MV-4-11 (cell line): Measurements from ENCODE around the gene ITGA11.
A peak's percentile ranks its signal among the peaks of the same experiment; 100 is the strongest.

Source experiments
- DNase-seq: peaks from one replicate; lab custom pipeline; 2025; lab: John Stamatoyannopoulos, UW

The ITGA11 gene

GRCh38 chr15:68289621-68290352, 142.2 kb downstream of the ITGA11 start:
- DNase-seq, result no peak

DNA sequence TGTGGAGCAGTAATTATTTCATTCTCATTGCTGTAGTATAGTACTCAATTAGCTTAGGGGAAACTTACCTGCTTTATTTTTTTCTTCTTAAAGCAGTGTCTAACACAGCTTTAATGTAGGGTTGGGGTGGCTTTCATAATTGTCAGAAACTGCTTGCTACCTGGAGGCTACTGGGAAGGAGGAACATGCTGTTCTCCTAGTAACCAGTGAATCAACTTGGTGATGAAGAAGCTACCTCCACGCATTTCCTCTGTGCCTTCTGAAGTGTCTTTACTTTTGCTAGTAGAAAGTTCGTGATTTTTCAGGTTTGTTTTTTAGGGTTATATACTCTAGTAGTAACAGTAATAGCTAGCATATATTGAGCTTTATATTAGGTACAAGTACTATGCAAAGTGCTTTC, 142.9 kb downstream of the ITGA11 start:
- no peak for DNase-seq

DNA sequence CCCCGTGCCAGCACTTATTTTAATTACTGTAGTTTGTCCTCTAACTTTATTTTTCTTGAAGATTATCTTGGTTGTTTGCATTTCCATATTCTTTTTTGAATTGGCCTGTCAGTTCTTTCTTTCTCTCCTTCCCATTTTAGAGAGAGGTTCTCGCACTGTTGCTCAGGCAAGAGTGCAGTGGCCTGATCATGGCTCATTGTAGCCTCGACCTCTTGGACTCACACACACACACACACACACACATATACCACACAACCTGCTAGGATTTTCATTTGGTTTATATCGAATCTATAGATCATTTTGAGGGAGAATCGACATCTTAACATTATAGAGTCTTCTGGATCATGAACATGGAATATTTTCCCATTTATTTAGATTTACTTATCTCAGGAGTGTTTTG, 145.7 kb downstream of the ITGA11 start:
- no peak for DNase-seq

- peak; percentile 76 for DNase-seq
These were observed 146.5 kb downstream of the ITGA11 start for GRCh38 chr15:68285259-68285980.

DNA sequence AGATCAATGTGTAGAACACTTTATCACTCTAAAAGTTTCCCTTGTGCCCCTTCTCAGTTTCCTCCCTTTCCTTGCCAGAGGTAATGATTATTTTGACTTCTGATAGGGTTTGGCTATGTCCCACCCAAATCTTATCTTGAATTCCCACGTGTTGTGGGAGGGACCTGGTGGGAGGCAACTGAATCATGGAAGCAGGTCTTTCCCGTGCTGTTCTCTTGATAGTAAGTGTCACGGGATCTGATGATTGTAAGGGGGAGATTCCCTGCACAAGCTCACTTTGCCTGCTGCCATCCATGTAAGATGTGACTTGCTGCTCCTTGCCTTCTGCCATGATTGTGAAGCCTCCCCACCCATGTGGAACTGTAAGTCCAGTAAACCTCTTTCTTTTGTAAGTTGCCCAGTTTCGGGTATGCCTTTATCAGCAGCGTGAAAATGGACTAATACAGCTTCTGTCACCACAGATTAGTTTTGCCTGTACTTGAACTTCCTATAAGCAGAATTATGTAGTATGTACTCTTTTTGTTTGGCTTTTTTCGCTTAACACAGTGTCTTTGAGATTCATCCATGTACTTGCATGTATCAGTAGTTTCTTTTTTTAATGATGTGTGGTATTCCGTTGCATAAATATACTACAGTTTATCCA, 147.2 kb downstream of the ITGA11 start:
- DNase-seq, result peak; percentile 37

DNA sequence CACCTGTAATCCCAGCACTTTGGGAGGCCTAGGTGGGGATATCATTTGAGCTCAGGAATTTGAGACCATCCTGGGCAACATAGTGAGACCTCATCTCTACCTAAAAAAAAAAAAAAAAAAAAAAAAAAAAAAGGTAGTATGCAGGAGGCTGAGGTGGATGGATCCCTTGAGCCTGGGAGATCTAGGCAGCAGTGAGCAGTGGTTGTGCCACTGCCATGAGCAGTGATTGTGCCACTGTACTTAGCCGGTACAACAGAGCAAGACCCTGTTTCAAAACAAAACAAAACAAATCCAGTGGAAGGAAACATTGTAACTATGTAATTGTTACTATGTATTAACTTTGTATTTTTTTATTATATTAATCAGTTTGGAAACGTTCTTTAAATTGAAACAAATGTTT, 148.6 kb downstream of the ITGA11 start:
- no peak for DNase-seq

DNA sequence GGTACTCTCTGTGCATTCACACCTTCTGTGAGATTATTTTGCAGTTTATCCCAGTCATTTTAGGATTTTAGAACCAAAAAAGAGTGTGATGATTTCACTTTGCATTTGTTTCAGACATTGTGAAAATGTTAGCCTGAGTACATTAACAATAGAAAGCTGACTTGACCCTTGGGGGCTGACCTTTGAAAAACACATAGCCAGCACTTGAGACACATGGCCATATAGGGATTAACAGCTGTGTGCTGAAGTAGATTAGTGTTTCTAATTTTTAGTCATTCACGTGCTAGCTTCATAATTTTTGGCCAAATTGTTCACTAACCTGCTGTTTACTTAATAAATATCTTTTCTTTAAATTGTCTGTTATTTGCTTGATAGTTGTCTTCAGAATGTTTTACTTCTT, 151.0 kb downstream of the ITGA11 start:
- DNase-seq, result no peak

DNA sequence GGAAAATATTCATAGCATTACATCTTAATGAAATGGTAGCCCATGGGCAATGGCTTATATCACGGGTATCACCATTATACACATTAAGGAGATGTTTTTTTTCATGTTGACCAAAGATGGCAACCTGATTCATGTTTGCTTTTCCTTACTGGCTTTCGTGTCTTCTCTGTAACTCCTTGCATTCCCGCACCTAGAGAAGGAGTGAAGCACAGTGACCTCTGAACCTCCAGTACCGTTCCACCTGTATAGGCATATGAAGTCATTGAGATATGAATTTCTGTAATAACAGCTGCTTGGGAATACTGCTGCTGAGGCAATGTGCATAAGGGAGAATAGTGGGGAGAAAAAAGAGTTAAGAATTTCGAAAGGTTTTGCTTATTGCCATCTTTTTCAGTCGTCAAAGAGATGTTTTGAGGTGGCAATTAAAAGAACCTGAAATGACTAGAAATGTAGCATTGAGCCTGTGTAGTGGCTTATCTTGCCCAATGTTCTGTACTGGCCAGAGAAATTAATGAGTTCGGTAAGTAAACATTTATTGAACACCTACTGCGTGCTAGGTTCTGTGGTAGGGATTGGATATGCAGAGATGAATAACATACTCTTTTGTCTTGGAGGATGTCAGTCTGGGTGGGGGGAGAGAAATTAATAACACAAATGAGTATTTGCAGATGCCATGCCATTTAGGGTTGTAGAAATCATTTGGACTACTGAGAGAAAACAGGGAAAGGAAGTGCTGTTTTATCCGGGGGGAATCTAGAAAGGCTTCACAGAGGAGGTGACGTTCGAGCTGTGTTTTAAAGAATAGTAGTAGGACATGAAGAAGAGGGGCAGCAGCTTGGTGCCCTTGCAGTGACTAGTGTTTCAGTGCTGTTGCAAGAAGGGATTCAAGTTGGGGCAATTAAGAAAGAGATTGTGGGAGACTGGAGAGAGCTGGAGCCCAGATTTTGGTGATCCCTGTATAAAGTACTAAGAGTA, 151.9 kb downstream of the ITGA11 start:
- DNase-seq, result peak; percentile 8

- DNase-seq, result peak; percentile 2
These were observed 153.2 kb downstream of the ITGA11 start for GRCh38 chr15:68278595-68279405.

GRCh38 chr15:68278345-68278594, 153.7 kb downstream of the ITGA11 start:
- DNase-seq, result no peak

DNA sequence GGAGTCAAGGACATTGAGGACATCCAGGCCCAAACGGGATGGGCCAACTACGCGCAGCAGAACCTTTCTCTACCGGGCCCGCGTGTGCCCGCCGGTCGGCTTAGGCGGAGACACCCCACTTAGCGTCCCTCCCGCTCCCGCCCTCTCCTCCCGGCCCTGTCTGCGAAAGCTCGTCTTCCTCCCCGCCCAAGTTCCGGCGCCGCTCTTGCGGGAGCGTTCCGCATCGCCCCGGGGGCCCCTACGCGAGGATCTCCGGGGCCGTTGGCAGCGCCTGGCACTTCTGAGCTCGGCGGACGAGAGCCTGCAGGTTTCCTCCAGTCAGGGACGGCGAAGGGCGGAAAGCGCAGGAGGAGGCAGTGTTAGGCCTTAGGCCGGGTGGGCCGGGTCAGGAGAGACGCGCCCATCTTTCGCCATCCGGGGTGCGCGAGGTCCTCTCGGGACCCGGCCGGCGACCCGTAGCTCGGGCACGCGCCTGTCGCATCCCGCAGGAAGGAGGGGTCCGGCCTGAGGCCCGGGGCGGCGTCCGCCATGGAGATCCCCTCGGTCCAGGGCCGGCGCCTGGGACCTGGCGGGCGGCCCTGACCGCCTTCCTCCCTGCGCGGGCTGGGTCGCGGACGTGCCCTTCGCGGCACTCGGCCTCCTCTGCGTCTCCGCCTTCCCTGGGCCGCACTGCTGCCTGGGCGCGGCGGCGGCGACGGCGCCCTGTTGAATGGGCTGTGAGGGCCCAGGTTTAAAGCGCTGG, 154.2 kb downstream of the ITGA11 start, which contains the start of gene FEM1B:
TSS of gene FEM1B (plus strand) at position 143 of the 742 bp plus-strand sequence. CDS start 673 bp downstream, outside the sequence.
- DNase-seq, result peak; percentile 84

DNA sequence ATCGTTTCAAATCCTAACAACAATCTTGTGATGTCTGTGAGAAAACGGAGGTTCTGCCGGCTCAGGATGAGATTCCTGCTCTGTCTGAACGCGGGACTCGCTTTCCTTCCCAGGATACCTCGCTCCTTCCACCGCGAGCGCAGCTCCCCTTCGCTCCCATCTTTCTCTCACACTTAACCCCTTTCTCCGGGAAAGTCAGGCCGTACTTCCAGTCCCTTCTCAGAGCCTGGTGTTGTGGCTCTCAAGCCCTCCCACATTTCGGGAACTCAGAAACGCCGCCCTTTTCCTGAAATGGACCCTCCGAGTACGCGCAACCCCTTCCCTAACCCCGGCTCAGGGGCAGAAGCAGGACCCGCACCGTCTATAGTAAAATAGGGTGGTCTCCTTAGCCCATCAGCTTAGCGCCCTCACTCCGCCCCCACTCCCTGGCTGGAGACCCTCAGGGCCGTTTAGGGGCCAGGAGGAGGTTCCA, 154.8 kb downstream of the ITGA11 start:
- peak; percentile 41 for DNase-seq

GRCh38 chr15:68276668-68277067, 155.3 kb downstream of the ITGA11 start:
- DNase-seq, result no peak

GRCh38 chr15:68275165-68275746, 156.7 kb downstream of the ITGA11 start:
- DNase-seq, result no peak

- no peak for DNase-seq
These were observed 157.6 kb downstream of the ITGA11 start for GRCh38 chr15:68274201-68274848.

DNA sequence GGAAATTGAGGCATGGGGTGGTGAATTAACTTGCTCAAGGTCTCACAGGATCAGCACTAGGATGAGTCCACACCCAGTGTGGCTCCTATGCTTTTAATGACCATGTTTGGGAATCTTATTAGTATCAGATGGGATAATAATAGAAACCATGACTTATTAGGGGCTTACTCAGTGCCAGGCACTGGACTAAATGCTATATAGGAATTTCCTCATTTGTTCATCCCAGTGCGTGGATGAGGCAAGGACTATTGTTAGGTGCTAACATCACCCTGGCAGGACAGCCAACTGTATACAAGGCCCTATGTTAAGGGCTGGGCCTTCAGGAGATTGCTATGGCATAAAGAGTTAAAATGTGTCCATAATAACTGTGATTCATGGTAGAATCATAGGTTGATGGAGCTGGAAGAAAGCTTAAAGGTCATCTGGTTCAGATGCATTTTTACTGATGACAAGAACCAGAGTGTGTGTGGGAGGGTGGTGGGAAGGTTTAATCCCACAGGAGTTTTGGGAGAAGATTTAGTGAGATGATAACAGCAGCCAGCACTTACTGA, 159.2 kb downstream of the ITGA11 start:
- DNase-seq, result no peak

DNA sequence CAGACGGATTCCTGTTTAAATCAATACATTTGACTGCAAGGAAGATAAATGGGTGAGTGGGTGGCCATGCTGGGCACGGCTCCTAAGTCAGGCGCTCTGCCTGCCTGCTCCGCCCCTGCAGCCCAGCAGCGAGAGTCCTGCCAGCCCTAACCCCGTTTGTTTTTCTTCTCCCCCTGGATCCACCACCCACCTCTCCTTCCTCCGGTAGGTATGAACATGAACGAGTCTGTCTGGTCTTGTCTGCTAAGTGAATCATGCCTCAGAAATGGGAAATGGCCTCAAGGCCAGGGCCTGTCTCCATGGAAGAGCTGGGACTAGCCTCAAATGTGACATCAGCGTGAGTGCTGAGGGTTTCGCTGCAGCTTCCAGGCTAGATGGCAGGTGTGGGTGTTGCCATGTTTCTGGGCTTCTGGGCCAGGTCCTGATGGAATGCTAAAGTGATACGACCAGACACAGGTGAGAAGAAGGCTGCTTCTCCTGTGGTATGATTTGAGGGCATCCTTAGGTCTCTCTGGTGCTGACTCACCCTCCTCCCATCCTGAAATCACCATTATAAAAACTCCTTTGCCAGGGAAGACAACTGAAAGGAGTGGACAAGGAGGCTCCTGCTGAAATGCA, 160.0 kb downstream of the ITGA11 start:
- no peak for DNase-seq

GRCh38 chr15:68268405-68268804, 163.6 kb downstream of the ITGA11 start:
- no peak for DNase-seq

DNA sequence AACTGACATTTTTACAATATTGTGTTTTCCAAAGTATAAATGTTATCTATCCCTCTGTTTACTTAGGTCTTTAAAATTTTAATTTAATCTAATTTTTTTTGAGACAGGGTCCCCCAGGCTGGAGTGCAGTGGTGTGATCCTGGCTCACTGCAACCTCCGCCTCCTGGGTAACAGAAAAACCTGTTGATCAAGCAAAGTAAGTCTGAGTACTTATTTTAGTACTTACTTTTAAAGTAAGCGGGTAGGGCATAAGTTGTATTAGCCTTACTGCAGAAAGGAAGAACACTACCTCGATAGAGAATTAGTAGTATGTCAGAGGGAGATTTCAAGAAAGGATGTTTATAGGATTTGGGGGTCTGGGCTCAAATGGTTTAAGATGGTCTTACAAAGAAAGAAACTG, 166.3 kb downstream of the ITGA11 start:
- DNase-seq, result no peak
